K562 (cell line): ENCODE measurements around the gene CALU. TPM values are rescaled to one million over a fixed set of nuclear protein-coding genes. Genes with fewer than 3 reads are reported as not detected.

Source experiments
- ATAC-seq: fragments of 200-7000 bp; cut with Tn5 transposase; 3 replicates; pipeline ENCODE4 v1.9.1; 2020; ENCODE audit warnings: moderate library complexity
- Bru-seq: library from RNA; stranded (reverse); fragments of 400-500 nt; gene quantifications from one replicate; lab custom pipeline; 2021; lab: Mats Ljungman, UMichigan
- BruChase-seq, 2 experiments: library from RNA; stranded (reverse); fragments of 400-500 nt; gene quantifications; one replicate each; lab custom pipeline; 2021; lab: Mats Ljungman, UMichigan
- BruUV-seq: library from RNA; stranded (reverse); fragments of 400-500 nt; replicated peaks from 2 replicates; lab custom pipeline; 2021; lab: Mats Ljungman, UMichigan
- CTCF ChIA-PET: fragments of 300-600 bp; formaldehyde crosslinking; extraction: SDS; loops from one replicate; lab custom pipeline; 2021; ENCODE audit warnings: low intra/inter-chr PET ratio; lab: Yijun Ruan, JAX
- POLR2A ChIA-PET: fragments of 300-600, 350-650 bp; sonication (Branson Sonifier 250); formaldehyde crosslinking; extraction: SDS; loops from one replicate; lab custom pipeline; 2021; ENCODE audit warnings: antibody characterized with exemption, inconsistent platforms; lab: Yijun Ruan, JAX
- DNase-seq, 4 experiments: peaks; one replicate each; pipeline versions ENCODE4 v3.0.0 to v3.0.0-alpha.2; 2011 to 2018; ENCODE audit warnings: low spot score in 3 of 4, mixed read lengths in 3 of 4; ENCODE audit errors: extremely low read depth in 1 of 4
- FAIRE-seq: peaks from 2 replicates; lab custom pipeline; 2011; peaks lifted over from hg19 to GRCh38; lab: Jason Lieb, UNC
- H2AFZ ChIP-seq: 2 replicates; pipeline ENCODE4 v1.6.0; 2011; ENCODE audit warnings: low read depth, low read length, control low read depth, inconsistent platforms
- H3K27ac ChIP-seq: fragments of 200-600 bp; 3 replicates; pipeline ENCODE4 v1.8.0; 2011; ENCODE audit warnings: low read depth, mild to moderate bottlenecking, control low read depth, inconsistent platforms, low read length, moderate library complexity, mixed read lengths; ENCODE audit errors: extremely low read depth
- H3K27me3 ChIP-seq, 2 experiments: fragments of 300-600 bp in 1 of 2; 2 replicates in 1 of 2; 3 replicates in 1 of 2; pipeline versions ENCODE4 v1.6.0 to v1.8.0; 2011; ENCODE audit warnings: inconsistent platforms in 2 of 2, low read length in 2 of 2, mild to moderate bottlenecking in 1 of 2, mixed read lengths in 1 of 2, moderate library complexity in 1 of 2; ENCODE audit not compliant: control insufficient read depth in 2 of 2, insufficient read depth in 2 of 2
- H3K36me3 ChIP-seq: fragments of 300-600 bp; 3 replicates; pipeline ENCODE4 v1.8.0; 2011; ENCODE audit warnings: mild to moderate bottlenecking, low read length, inconsistent platforms; ENCODE audit not compliant: control insufficient read depth, insufficient read depth
- H3K4me1 ChIP-seq, 2 experiments: fragments of 200-600 bp in 1 of 2; replicated peaks in 1 of 2; 2 replicates in 1 of 2; 3 replicates in 1 of 2; pipeline versions ENCODE4 v1.5.1 to v1.8.0; 2011; ENCODE audit warnings: inconsistent platforms in 2 of 2, low read length in 2 of 2, mild to moderate bottlenecking in 1 of 2, mixed read lengths in 1 of 2, moderate library complexity in 1 of 2; ENCODE audit not compliant: control insufficient read depth in 2 of 2, insufficient read depth in 2 of 2
- H3K4me2 ChIP-seq: 2 replicates; pipeline ENCODE4 v1.6.1; 2011; ENCODE audit warnings: low read length, control low read depth, inconsistent platforms, mixed read lengths; ENCODE audit not compliant: insufficient read depth
- H3K4me3 ChIP-seq: fragments of 200-600 bp; sonication (generic), shearing (Covaris generic); 2 replicates; pipeline ENCODE4 v1.5.1; 2016; ENCODE audit warnings: control low read depth, inconsistent platforms
- H3K79me2 ChIP-seq: fragments of 200-600 bp; 3 replicates; pipeline ENCODE4 v1.8.0; 2011; ENCODE audit warnings: low read length, inconsistent platforms; ENCODE audit not compliant: control insufficient read depth, insufficient read depth
- H3K9ac ChIP-seq, 2 experiments: 2 replicates each; pipeline versions ENCODE4 v1.6.0 to v1.6.1; 2011; ENCODE audit warnings: low read depth in 2 of 2, low read length in 2 of 2, control low read depth in 1 of 2, inconsistent platforms in 1 of 2, mild to moderate bottlenecking in 1 of 2, mixed read lengths in 1 of 2; ENCODE audit not compliant: insufficient read depth in 1 of 2
- H3K9me1 ChIP-seq: one replicate; pipeline ENCODE4 v1.6.0; 2011; ENCODE audit warnings: inconsistent platforms, mild to moderate bottlenecking, low read length, moderate library complexity; ENCODE audit not compliant: control insufficient read depth, insufficient read depth
- H3K9me3 ChIP-seq: replicated peaks from 2 replicates; pipeline ENCODE4 v1.5.1; 2011; ENCODE audit warnings: low read depth, low read length, inconsistent platforms; ENCODE audit not compliant: control insufficient read depth, insufficient read depth
- H4K20me1 ChIP-seq: replicated peaks from 2 replicates; pipeline ENCODE4 v1.6.1; 2011; ENCODE audit warnings: low read length, inconsistent platforms, mixed read lengths; ENCODE audit not compliant: control insufficient read depth, insufficient read depth
- CBX8 ChIP-seq: fragments of 200-600 bp; sonication (generic); IDR thresholded peaks from 2 replicates; pipeline ENCODE4 v1.6.1; 2012; ENCODE audit warnings: borderline replicate concordance, mixed run types, low read depth, mild to moderate bottlenecking, moderate library complexity, mixed read lengths, low read length, control low read depth, inconsistent platforms; ENCODE audit not compliant: poor library complexity, severe bottlenecking; ENCODE audit errors: extremely low read depth
- ELK3 ChIP-seq: fragments of 450-650 bp; formaldehyde crosslinking; IDR thresholded peaks from 2 replicates; pipeline ENCODE4 v1.4.0; 2020; ENCODE audit warnings: mild to moderate bottlenecking
- EP300 ChIP-seq: IDR thresholded peaks from 2 replicates; pipeline ENCODE4 v1.6.1; 2012; ENCODE audit warnings: low read length, improper control_type of control experiment
- KLF6 ChIP-seq: fragments of 250-450 bp; sonication (Bioruptor Pico); IDR thresholded peaks from 2 replicates; pipeline ENCODE4 v1.4.0; 2020; ENCODE audit warnings: mild to moderate bottlenecking, moderate library complexity, borderline replicate concordance
- POLR2G ChIP-seq: fragments of 200-400 bp; formaldehyde crosslinking; IDR thresholded peaks from 2 replicates; pipeline ENCODE4 v1.6.1; 2017; ENCODE audit warnings: low read depth, mild to moderate bottlenecking, antibody characterized with exemption, low read length, moderate library complexity
- PRPF4 ChIP-seq: fragments of 200-400 bp; formaldehyde crosslinking; IDR thresholded peaks from one replicate; pipeline ENCODE4 v1.6.1; 2017; ENCODE audit warnings: low read length, low read depth, mild to moderate bottlenecking; ENCODE audit not compliant: insufficient read depth, poor library complexity, severe bottlenecking
- ZFP91 ChIP-seq: sonication (generic); formaldehyde crosslinking; IDR thresholded peaks from 2 replicates; pipeline ENCODE4 v1.8.0; 2022; ENCODE audit warnings: mild to moderate bottlenecking, missing genetic modification reagents
- WGBS: fragments of 100-300 bp; shearing (Covaris generic); methylation state at CpG from one replicate; pipeline ENCODE4 v1.1.6; 2016; ENCODE audit warnings: low coverage, mixed read lengths; ENCODE audit not compliant: insufficient coverage; ENCODE audit errors: missing lambda C conversion rate; 5-methylcytosine and 5-hydroxymethylcytosine counted together
- in situ Hi-C: fragments of 300-500 bp; cut with MboI; formaldehyde crosslinking; loops from 4 replicates; pipeline ENCODE4 v1.15.0; 2018; ENCODE audit warnings: inconsistent platforms, mixed read lengths
- intact Hi-C: fragments of 100-400 bp; cut with micrococcal nuclease; formaldehyde crosslinking; loops from 2 replicates; pipeline ENCODE4 v1.14.2; 2022
- long read RNA-seq, 3 experiments: library from polyadenylated mRNA in 2 of 3; library from RNA in 1 of 3; unstranded in 2 of 3; stranded (forward) in 1 of 3; transcript quantifications; one replicate each; pipeline ENCODE4 v2.0.0, GENCODE V29; 2019 to 2022
- polyA minus RNA-seq, 3 experiments: library from RNA; depleted of rRNA, polyadenylated mRNA; stranded (reverse); fragments of >200 nt; gene quantifications; 2 replicates each; pipeline ENCODE4 v1.2.3, GENCODE V29; 2011
- polyA plus RNA-seq, 8 experiments: library from polyadenylated mRNA; depleted of rRNA in 4 of 8; stranded (reverse) in 5 of 8; unstranded in 3 of 8; fragments of >200 nt; fragmentation: Nextera tagmentation in 2 of 8; fragmentation: Illumina TruSeq in 1 of 8; extraction: Ambion mirVana in 2 of 8; extraction: Trizol in 1 of 8; gene quantifications; 2 replicates each; pipeline versions ENCODE4 v1.2.1 to v1.2.3, GENCODE V29; 2011 to 2014; ENCODE audit warnings: inconsistent platforms in 1 of 8, missing spikeins in 1 of 8
- total RNA-seq, 7 experiments: library from RNA; depleted of rRNA in 6 of 7; stranded (reverse); fragments of >200 nt in 6 of 7; fragmentation: Illumina TruSeq in 2 of 7; extraction: Trizol in 2 of 7; gene quantifications; 2 replicates each; pipeline versions ENCODE4 v1.2.1 to v1.2.3, GENCODE V29; 2011 to 2021; ENCODE audit warnings: low replicate concordance in 1 of 7

The CALU gene
- 110 and 296 TPM in 2 replicates for total RNA-seq (2011; cell fraction: chromatin; rRNA removed; ENCODE audit: low replicate concordance)
- total RNA-seq (2011; cell fraction: nucleolus; rRNA removed) = 143 and 167 TPM in 2 replicates
- 289 and 411 TPM in 2 replicates for total RNA-seq (2011; cell fraction: nucleoplasm; rRNA removed)
- total RNA-seq (2014; rRNA removed) = 171 and 210 TPM in 2 replicates
- 261 and 289 TPM in 2 replicates for total RNA-seq (2014; rRNA removed; fragmentation: Illumina TruSeq; extraction: Trizol)
- total RNA-seq (2015; rRNA removed; fragmentation: Illumina TruSeq; extraction: Trizol) = 252 and 263 TPM in 2 replicates
- 166 and 170 TPM in 2 replicates for total RNA-seq (2021)
- 167 and 193 TPM in 2 replicates for polyA plus RNA-seq (2011; rRNA removed)
- polyA plus RNA-seq (2011; cell fraction: cytosol; rRNA removed) = 48.3 and 113 TPM in 2 replicates
- 43.6 and 64.9 TPM in 2 replicates for polyA plus RNA-seq (2011; cell fraction: nucleus; rRNA removed)
- polyA plus RNA-seq (2012) = 185 and 229 TPM in 2 replicates
- polyA plus RNA-seq (2014; fragmentation: Illumina TruSeq; extraction: Trizol) = 211 and 265 TPM in 2 replicates
- 100 to 1,000 TPM; 215 to 286 TPM for polyA plus RNA-seq (2014; fragmentation: Nextera tagmentation; extraction: Ambion mirVana)
- polyA plus RNA-seq (2014; rRNA removed) = 173 and 177 TPM in 2 replicates
- 359 and 418 TPM in 2 replicates for polyA minus RNA-seq (2011; rRNA and poly(A)+ RNA removed)
- 111 and 121 TPM in 2 replicates for polyA minus RNA-seq (2011; cell fraction: cytosol; rRNA and poly(A)+ RNA removed)
- polyA minus RNA-seq (2011; cell fraction: nucleus; rRNA and poly(A)+ RNA removed) = 25.2 and 55.2 TPM in 2 replicates
- Bru-seq, nascent RNA = percentile 98 among the genes with signal in this experiment
- percentile 99 among the genes with signal in this experiment for BruChase-seq, experiment 1, labeled RNA remaining after a 2-hour chase
- percentile 99 among the genes with signal in this experiment for BruChase-seq, experiment 2, labeled RNA remaining after a 6-hour chase
- long read RNA-seq, experiment 1, full-length matches to known transcripts = 1,129 of 1,341 reads
- long read RNA-seq, experiment 1, partial matches to known transcripts = 131 of 1,341 reads
- long read RNA-seq, experiment 1, other reads (novel, unspliced or antisense) = 81 of 1,341 reads
- long read RNA-seq, experiment 2, transcript CALU-201 (7 exons, 3,357 nt) = major isoform, 29 of 197 reads
- long read RNA-seq, experiment 2, transcript CALU-202 (7 exons, 2,438 nt) = minor isoform, 8 of 197 reads
- long read RNA-seq, experiment 2, partial matches to known transcripts = 27 of 197 reads
- long read RNA-seq, experiment 2, other reads (novel, unspliced or antisense) = 130 of 197 reads
- long read RNA-seq, experiment 3, transcript CALU-201 (7 exons, 3,357 nt) = major isoform, 308 of 423 reads
- long read RNA-seq, experiment 3, transcript CALU-202 (7 exons, 2,438 nt) = minor isoform, 50 of 423 reads
- long read RNA-seq, experiment 3, partial matches to known transcripts = 21 of 423 reads
- long read RNA-seq, experiment 3, other reads (novel, unspliced or antisense) = 40 of 423 reads

GRCh38 chr7:128739048-128739962, at the start of gene CALU:
CALU (plus strand) TSS chr7:128739359; CDS start chr7:128748584, 9,225 bp downstream.
- in situ Hi-C loops = no loop called here
- H3K9me1 ChIP-seq = peaks cover 5% of the 10 kb centered on the region
- no peaks in the 10 kb centered on the region for H3K9me3 ChIP-seq
- ATAC-seq (peak; percentile 96), DNase-seq (peak; percentile 100), FAIRE-seq (peak; percentile 90)
- H3K27me3 ChIP-seq = no peaks in the 10 kb centered on the region
- peaks cover 59% of the 10 kb centered on the region for H3K79me2 ChIP-seq
- peak within 1 kb of the TSS; percentile 90 for H3K27ac ChIP-seq
- intact Hi-C loops = loop anchor here (1.0 to 5.0 kb wide), 4 partner anchors 43 to 1288 kb away; partner anchors contain the start of gene ATP6V1F
- peaks cover 40% of the 10 kb centered on the region for H3K36me3 ChIP-seq
- ChIA-PET CTCF (interaction anchor here (0.6 kb wide), 1 partner anchor 142 kb away, joined by 3 read pairs; no protein-coding TSS in a partner anchor), POLR2A (interaction anchor here (0.6 to 10.5 kb wide), 38 partner anchors 9 to 1097 kb away, joined by 3 to 242 read pairs (median 6); partner anchors contain the start of genes ATP6V1F and METTL2B)
- WGBS = under 1% methylated on average over 68 of the region's 74 CpGs
- H3K4me3 ChIP-seq = peak within 1 kb of the TSS; percentile 86
- peak within 1 kb of the TSS; percentile 95 for H2AFZ ChIP-seq
- peak within 1 kb of the TSS; percentile 97 to 98 for H3K9ac ChIP-seq
- TSS peak; percentile 52 for BruUV-seq
- peak within 1 kb of the TSS; percentile 98 for H3K4me2 ChIP-seq
- peaks cover 48% of the 10 kb centered on the region for H4K20me1 ChIP-seq
- H3K4me1 ChIP-seq = peaks cover 19 to 57% of the 10 kb centered on the region in 2 experiments
- peak; percentile 81 for TF ChIP-seq PRPF4
- peak; percentile 46 for TF ChIP-seq EP300
- TF ChIP-seq CBX8 = no peak
- TF ChIP-seq ELK3 (CRISPR knock-in tag) = no peak
- TF ChIP-seq ZFP91 (CRISPR knock-in tag) = peak; percentile 78
- TF ChIP-seq KLF6 (CRISPR knock-in tag) = peak; percentile 92
- TF ChIP-seq POLR2G = peak; percentile 100
